ENCODE data around the gene WDR88.
"Not testable (repeated sequence)": the region's sequence is repeated elsewhere in the genome, so short reads cannot be mapped to it uniquely, and the experiment has no call there.

Gene WDR88

DNA sequence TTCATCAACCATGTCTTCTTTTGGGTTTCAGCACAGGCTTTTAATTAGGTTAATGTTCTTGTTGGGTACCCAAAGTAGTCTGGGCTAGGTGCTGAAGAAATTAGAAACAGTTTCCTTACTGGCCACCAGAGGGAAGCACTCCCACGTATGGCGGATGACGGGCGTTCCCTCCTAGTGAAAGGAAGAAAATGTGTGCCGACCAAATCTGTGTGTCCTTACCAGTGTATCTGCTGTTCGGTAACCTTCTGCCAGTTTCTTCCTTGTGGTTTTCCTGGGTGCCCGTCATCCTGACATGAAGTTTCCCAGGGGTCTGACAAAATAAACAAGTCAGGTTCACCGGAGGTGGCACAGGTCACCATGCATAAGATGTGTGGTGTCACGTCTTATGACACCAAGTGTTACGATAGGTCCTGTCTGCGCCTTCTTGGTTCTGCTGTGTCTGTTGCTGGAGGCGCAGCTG, 6.0 kb upstream of the WDR88 start:
- DNase-seq (ENCODE audit: low read depth): peak; percentile 66
- H3K4me3 ChIP-seq (ENCODE audit: low read length): no peak overlapping the region
- TF ChIP-seq CTCF (conservative IDR thresholded peaks at IDR 0.05; ENCODE audit: low read length): peak; percentile 93

GRCh38 chr19:33126712-33127111, 5.2 kb upstream of the WDR88 start:
- H3K4me3 ChIP-seq (ENCODE audit: low read length); DNase-seq (ENCODE audit: low read depth): not testable (repeated sequence)

- no peak for DNase-seq (ENCODE audit: low read depth)
- no peak for TF ChIP-seq CTCF (conservative IDR thresholded peaks at IDR 0.05; ENCODE audit: low read length)
- no peak overlapping the region for H3K4me3 ChIP-seq (ENCODE audit: low read length)
These were observed 2.0 kb upstream of the WDR88 start for GRCh38 chr19:33129901-33130300.

GRCh38 chr19:33130433-33130832, 1.5 kb upstream of the WDR88 start:
- no peak overlapping the region for H3K4me3 ChIP-seq (ENCODE audit: low read length)
- TF ChIP-seq CTCF (conservative IDR thresholded peaks at IDR 0.05; ENCODE audit: low read length): no peak
- DNase-seq (ENCODE audit: low read depth): no peak

DNA sequence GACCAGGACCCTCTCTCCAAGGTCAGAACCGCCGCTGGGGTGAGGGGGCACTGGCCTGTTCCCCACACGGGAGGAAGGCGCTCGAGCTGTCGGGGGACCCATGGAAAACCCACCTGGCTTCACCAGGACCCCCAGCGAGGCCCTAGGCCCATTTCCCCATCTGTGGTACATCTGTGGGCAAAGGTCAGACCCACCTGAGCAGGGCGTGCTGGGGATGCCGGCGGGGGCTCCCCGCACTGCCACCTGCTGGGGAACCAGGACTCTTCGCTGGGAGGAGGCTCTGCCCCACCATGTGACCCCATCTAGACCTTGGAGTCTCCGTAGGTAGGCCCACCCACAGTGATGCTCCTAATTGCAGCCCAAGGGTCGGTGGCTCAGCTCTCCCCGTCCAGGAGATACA, 511 bp downstream of the WDR88 start:
- H3K4me3 ChIP-seq (ENCODE audit: low read length): no peak overlapping the region
- 0 out of 2 replicates have a peak, but pooled peaks have one; percentile 3 for TF ChIP-seq CTCF (conservative IDR thresholded peaks at IDR 0.05; ENCODE audit: low read length)
- DNase-seq (ENCODE audit: low read depth): no peak

GRCh38 chr19:33133438-33134031, 1.6 kb downstream of the WDR88 start:
- DNase-seq (ENCODE audit: low read depth): peak; percentile 31

GRCh38 chr19:33134571-33135041, 2.7 kb downstream of the WDR88 start:
- H3K4me3 ChIP-seq (ENCODE audit: low read length): no peak overlapping the region
- TF ChIP-seq CTCF (conservative IDR thresholded peaks at IDR 0.05; ENCODE audit: low read length): no peak
- DNase-seq (ENCODE audit: low read depth): no peak

More at GRCh38 chr19:33133438-33134031, 1.6 kb downstream of the WDR88 start:
- no peak overlapping the region for H3K4me3 ChIP-seq (ENCODE audit: low read length)
- no peak for TF ChIP-seq CTCF (conservative IDR thresholded peaks at IDR 0.05; ENCODE audit: low read length)

Data from AG10803 (cell line).